Adrenal gland (tissue), 12 donors: ENCODE results near the gene TSPAN32. TPM values are rescaled to one million over a fixed set of nuclear protein-coding genes. Genes with fewer than 3 reads are reported as not detected.
A peak's percentile ranks its signal among the peaks of the same experiment; 100 is the strongest.

Experiments used
- DNase-seq, 7 donors: peaks; one replicate each; pipeline ENCODE4 v3.0.0-alpha.2; 2019 to 2020
- H3K27ac ChIP-seq, 5 donors: fragments of 200-600 bp; sonication (generic) in 4 of 5; 1 replicate in 3 of 5; 2 replicates in 2 of 5; pipeline versions ENCODE4 v1.5.1 to v1.8.0; 2016 to 2020; ENCODE audit warnings: mild to moderate bottlenecking in 1 of 5
- H3K27me3 ChIP-seq: fragments of 200-600 bp; 2 replicates; pipeline ENCODE4 v1.8.0; 2021
- H3K36me3 ChIP-seq, 2 donors: fragments of 200-600 bp; replicated peaks in 1 of 2; 1 replicate in 1 of 2; 2 replicates in 1 of 2; pipeline versions ENCODE4 v1.5.1 to v1.8.0; 2018 to 2022
- H3K4me1 ChIP-seq, 2 donors: fragments of 200-600 bp; replicated peaks in 1 of 2; 1 replicate in 1 of 2; 2 replicates in 1 of 2; pipeline versions ENCODE4 v1.5.1 to v1.8.0; 2018 to 2021
- H3K4me3 ChIP-seq, 4 donors: fragments of 200-600 bp; sonication (generic) in 3 of 4; one replicate each; pipeline ENCODE4 v1.5.1; 2016 to 2018
- H3K9me3 ChIP-seq, 3 donors: fragments of 200-600 bp; sonication (generic) in 1 of 3; replicated peaks in 1 of 3; 1 replicate in 2 of 3; 2 replicates in 1 of 3; pipeline versions ENCODE4 v1.5.1 to v1.8.0; 2016 to 2021
- POLR2A ChIP-seq, 2 donors: fragments of 450-650 bp; IDR thresholded peaks; one replicate each; pipeline ENCODE4 v1.6.1; 2017; ENCODE audit warnings: antibody characterized with exemption in 2 of 2, mild to moderate bottlenecking in 2 of 2, moderate library complexity in 1 of 2
- WGBS, 4 donors: extraction: QIAGEN DNeasy Blood & Tissue Kit in 2 of 4; methylation state at CpG; one replicate each; pipeline versions ENCODE4 v1.1.5 to v1.1.7; 2013 to 2017; 5-methylcytosine and 5-hydroxymethylcytosine counted together
- intact Hi-C, 2 donors: fragments of 100-400 bp; cut with DNase I; formaldehyde crosslinking; loops; one replicate each; pipeline versions ENCODE4 v1.14.1 to v1.15.0; 2022 to 2023
- polyA plus RNA-seq, 3 donors: library from polyadenylated mRNA; stranded (reverse); fragments of 200-250 nt in 2 of 3; fragments of 350-450 nt in 1 of 3; fragmentation: Illumina TruSeq in 1 of 3; extraction: RNeasy Lipid Tissue Mini Kit (QIAGEN cat#74804) in 1 of 3; gene quantifications; one replicate each; pipeline ENCODE4 v1.2.3, GENCODE V29; 2013 to 2014
- total RNA-seq, 9 donors: library from RNA; depleted of rRNA in 4 of 9; stranded (reverse); fragments of >200 nt in 4 of 9; fragments of 120-200 nt in 1 of 9; fragmentation: NEBNext Ultra II Directional in 1 of 9; extraction: Animal tissue kit (Norgen Biotek cat#: 25700) in 1 of 9; gene quantifications; one replicate each; pipeline versions ENCODE4 v1.1.0 to v1.2.4, GENCODE V29; 2013 to 2023
- TF ChIP-seq, protein P1 (sequence below), 6 experiments: fragments of 450-650 bp in 4 of 6; fragments of 200-600 bp in 2 of 6; sonication (generic) in 1 of 6; IDR thresholded peaks; 1 replicate in 5 of 6; 2 replicates in 1 of 6; pipeline versions ENCODE4 v1.5.1 to v1.8.0; 2016 to 2021; ENCODE audit warnings: antibody characterized with exemption in 6 of 6, mild to moderate bottlenecking in 2 of 6, moderate library complexity in 1 of 6
- donor health status: healthy with polysubstance abuse.
- donor health status: Bipolar disorder and iron deficiency.
- donor health status: DM: yes; HTN: yes; CAD: no.
- donor health status: DM: no; HTN: no; CAD: no.
- donor health status: DM: no; HTN: no; CAD: no.
- donor health status: DM: yes; HTN: yes; CAD: no.

The TSPAN32 gene
- total and polyA plus RNA-seq, 12 donors: 0.14 to 7.0 (median 0.88) TPM; not detected in 4

DNA sequence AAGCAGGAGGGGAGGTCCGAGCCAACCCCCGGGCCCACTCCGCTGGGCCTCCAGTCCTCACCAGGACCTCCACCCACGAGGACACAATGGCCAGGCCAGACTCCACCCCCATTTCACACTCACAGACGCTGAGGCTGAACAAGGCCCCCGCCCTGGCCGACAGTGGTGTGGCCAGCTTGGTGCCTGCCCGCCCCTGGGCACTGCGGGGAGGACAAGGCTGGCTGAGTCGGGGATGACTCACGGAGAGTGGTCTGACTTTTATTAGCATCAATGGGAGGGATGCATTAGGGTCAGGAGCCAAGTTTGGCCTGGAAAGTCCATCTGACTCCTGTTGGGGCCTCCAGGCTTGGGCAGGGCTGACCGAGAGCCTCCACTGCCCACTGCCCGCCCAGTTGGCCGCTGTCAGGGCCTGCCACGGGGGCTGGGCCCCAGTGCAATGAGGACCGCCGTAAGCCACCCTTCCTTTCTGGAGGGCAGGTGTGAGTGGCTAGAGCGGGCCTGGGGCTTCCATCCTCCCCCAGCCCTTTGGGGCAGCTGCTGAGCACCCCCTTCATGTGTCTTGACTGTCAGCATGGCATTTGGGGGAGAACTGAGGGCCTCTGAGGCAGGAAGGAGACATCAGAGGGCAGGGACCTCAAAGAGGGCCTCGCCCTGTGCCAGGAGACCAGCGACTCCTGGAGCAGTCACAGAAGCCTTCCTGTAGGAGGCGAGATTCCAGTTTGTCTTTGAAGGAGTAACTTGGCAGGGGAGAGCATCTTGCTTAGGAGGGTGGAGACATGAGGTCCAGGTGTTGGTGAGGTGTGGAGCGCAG is 10.6 kb downstream of the TSPAN32 start:
- Histone ChIP-seq H3K4me3 (no peak overlapping the region), H3K9me3 (no peaks in the 10 kb centered on the region), H3K27me3 (no peaks in the 10 kb centered on the region), H3K27ac (no peak overlapping the region), H3K4me1 (peaks cover 9 to 14% of the 10 kb centered on the region in 2 donors), H3K36me3 (no peaks in the 10 kb centered on the region)
- no peak for TF ChIP-seq POLR2A (IDR thresholded peaks at IDR 0.05)
- TF ChIP-seq, protein P1, sequence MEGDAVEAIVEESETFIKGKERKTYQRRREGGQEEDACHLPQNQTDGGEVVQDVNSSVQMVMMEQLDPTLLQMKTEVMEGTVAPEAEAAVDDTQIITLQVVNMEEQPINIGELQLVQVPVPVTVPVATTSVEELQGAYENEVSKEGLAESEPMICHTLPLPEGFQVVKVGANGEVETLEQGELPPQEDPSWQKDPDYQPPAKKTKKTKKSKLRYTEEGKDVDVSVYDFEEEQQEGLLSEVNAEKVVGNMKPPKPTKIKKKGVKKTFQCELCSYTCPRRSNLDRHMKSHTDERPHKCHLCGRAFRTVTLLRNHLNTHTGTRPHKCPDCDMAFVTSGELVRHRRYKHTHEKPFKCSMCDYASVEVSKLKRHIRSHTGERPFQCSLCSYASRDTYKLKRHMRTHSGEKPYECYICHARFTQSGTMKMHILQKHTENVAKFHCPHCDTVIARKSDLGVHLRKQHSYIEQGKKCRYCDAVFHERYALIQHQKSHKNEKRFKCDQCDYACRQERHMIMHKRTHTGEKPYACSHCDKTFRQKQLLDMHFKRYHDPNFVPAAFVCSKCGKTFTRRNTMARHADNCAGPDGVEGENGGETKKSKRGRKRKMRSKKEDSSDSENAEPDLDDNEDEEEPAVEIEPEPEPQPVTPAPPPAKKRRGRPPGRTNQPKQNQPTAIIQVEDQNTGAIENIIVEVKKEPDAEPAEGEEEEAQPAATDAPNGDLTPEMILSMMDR (IDR thresholded peaks at IDR 0.05): no peak
- DNase-seq: no peak
- intact Hi-C loops: loop anchor here (5.0 to 10.0 kb wide), 2 partner anchors 55 to 212 kb away; no protein-coding TSS in a partner anchor
- 82 to 86% (median 85%) methylated on average over 5 to 22 of the region's 22 CpGs for WGBS, 4 donors

DNA sequence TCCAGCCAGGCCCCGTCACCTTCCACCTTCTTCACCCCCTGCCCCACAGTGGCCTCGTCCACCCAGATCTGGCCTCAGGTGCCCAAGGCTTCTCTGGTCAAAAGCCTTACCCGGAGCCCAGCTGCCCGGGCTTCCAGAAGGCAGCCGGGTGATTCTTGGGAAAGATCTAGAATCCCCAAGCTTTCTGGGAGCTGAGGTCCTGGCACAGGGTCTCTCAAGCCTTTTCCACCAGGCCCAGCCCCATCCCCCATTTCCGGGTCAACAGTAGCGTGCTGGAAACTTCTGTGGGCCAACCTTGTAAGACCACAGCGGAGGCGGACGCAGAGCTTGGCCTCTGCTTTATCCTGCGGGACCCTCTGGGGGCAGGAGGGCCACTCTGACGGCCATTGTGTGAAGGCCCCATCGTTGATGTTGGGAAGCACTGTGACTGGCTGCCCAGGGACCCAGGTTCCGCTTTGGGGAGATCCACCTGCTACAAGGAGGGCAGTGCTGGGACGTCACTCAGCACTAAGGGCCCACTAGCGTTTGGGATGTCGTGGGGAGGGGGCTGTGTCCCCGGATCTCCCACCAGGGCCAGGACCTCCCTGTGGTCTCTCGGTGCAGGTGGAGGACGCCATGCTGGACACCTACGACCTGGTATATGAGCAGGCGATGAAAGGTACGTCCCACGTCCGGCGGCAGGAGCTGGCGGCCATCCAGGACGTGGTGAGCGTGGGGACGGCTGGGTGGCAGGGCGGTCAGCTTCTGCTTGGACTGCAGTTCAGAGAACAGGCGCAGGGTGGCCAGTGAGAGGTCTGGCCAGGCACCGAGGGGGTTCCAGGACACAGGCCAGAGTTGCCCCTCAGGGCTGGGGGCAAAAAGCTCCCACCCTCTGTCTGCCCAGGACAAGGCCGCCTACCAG is 11.5 kb downstream of the TSPAN32 start:
- H3K27ac ChIP-seq: no peak overlapping the region
- peaks cover 9 to 14% of the 10 kb centered on the region in 2 donors for H3K4me1 ChIP-seq
- H3K4me3 ChIP-seq: no peak overlapping the region
- no peaks in the 10 kb centered on the region for H3K36me3 ChIP-seq
- no peak for TF ChIP-seq POLR2A (IDR thresholded peaks at IDR 0.05)
- TF ChIP-seq, protein P1 (IDR thresholded peaks at IDR 0.05): no peak
- no peak for DNase-seq
- no peaks in the 10 kb centered on the region for H3K9me3 ChIP-seq
- H3K27me3 ChIP-seq: no peaks in the 10 kb centered on the region
- intact Hi-C loops: loop anchor here (5.0 to 10.0 kb wide), 2 partner anchors 54 to 212 kb away; no protein-coding TSS in a partner anchor
- WGBS, 4 donors: 88 to 92% (median 89%) methylated on average over 24 to 34 of the region's 34 CpGs

DNA sequence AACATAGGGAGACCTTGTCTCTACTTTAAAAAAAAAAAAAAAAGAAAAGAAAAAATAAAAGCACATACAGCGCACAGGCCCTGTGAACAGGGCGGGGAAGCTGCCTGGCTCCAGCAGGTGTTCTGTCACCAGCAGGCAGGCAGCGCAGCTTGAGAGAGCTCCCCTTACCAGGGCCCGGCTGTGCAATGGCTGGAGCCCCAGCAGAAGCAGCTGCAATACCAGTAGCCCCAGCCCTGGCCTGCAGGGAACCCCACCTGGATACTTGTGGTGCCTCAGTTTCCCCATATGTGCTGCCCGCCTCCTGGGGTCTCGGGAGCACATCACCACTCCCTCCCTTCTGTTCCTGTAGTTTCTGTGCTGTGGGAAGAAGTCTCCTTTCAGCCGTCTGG is 12.3 kb downstream of the TSPAN32 start:
- intact Hi-C loops: loop anchor here (5.0 to 10.0 kb wide), 2 partner anchors 53 to 211 kb away; no protein-coding TSS in a partner anchor
- Histone ChIP-seq H3K36me3 (no peaks in the 10 kb centered on the region), H3K4me3 (no peak overlapping the region), H3K27ac (peak overlapping the region in 2 of 5 donors; percentile 47 to 74), H3K4me1 (peaks cover 9 to 14% of the 10 kb centered on the region in 2 donors), H3K9me3 (no peaks in the 10 kb centered on the region), H3K27me3 (no peaks in the 10 kb centered on the region)
- no peak for DNase-seq
- no peak for TF ChIP-seq POLR2A (IDR thresholded peaks at IDR 0.05)
- TF ChIP-seq, protein P1 (IDR thresholded peaks at IDR 0.05): no peak
- 83 to 92% (median 89%) methylated on average over 5 to 7 of the region's 7 CpGs for WGBS, 4 donors
